ENCODE measurements around the gene LRRC74A. TPM values are rescaled to one million over a fixed set of nuclear protein-coding genes. Genes with fewer than 3 reads are reported as not detected.

LRRC74A gene
- total and polyA plus RNA-seq, 10 of the 15 experiments (the other 5 are each of a cell fraction or from before 2014, with no cell fraction given): not detected

DNA sequence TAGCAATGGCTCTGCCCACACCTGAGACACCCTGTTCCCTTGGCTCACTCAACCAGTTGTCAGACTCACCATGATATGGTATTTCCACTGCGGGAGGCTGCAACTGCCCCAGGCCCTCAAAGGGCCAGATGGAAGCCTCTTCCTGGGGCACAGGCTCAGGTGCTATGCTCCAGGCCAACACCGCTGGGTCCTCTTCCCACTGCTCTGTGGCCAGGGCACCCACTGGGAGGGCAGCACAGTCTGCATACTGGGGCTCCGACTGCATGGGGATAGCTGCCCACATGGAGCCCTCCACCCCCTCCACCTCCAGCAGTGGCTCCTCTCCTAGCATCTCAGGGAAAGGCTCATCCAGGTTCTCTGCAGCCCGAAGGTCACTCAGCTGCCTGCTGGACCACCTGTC is 17.2 kb upstream of the LRRC74A start (continued):
- TF ChIP-seq IRF5 (IDR thresholded peaks at IDR 0.05; ENCODE audit: borderline replicate concordance) (no peak), IKZF2 (IDR thresholded peaks at IDR 0.05) (no peak), TAF1 (IDR thresholded peaks at IDR 0.05; ENCODE audit: borderline replicate concordance, low read depth, low read length) (no peak), MAX (IDR thresholded peaks at IDR 0.05; ENCODE audit: low read depth, low read length) (no peak), ASH2L (IDR thresholded peaks at IDR 0.05; ENCODE audit: borderline replicate concordance, low read depth) (no peak), SP1 (IDR thresholded peaks at IDR 0.05; ENCODE audit: low read depth, low read length) (no peak), TCF7 (IDR thresholded peaks at IDR 0.05; ENCODE audit: borderline replicate concordance) (no peak), USF2 (IDR thresholded peaks at IDR 0.05; ENCODE audit: borderline replicate concordance, low read depth, low read length) (no peak), ZNF207 (IDR thresholded peaks at IDR 0.05; ENCODE audit: borderline replicate concordance) (no peak), KLF5 (IDR thresholded peaks at IDR 0.05; ENCODE audit: partially characterized antibody) (no peak), NFYB (IDR thresholded peaks at IDR 0.05; ENCODE audit: insufficient read depth, low read depth, low read length) (no peak), TARDBP (IDR thresholded peaks at IDR 0.05; ENCODE audit: borderline replicate concordance) (no peak), STAT3 (IDR thresholded peaks at IDR 0.05; ENCODE audit: low read depth, low read length) (no peak), SIX5 (IDR thresholded peaks at IDR 0.05; ENCODE audit: low read depth, low read length, severe bottlenecking) (no peak)
